ENCODE measurements around the gene JUNB. TPM values are rescaled to one million over a fixed set of nuclear protein-coding genes. Genes with fewer than 3 reads are reported as not detected.

Gene JUNB
- total RNA-seq, 1 experiment from 2014 or later, result 49.7 TPM

- in situ Hi-C loops (cut with HindIII; ENCODE audit: low pct_unique_long_range_greater_than_20kb, low sequenced_read_pairs), result no loop called here
- DNase-seq (ENCODE audit: low read depth, low spot score), result no peak
Observed at GRCh38 chr19:12837225-12837624, 45.9 kb downstream of the JUNB start.

GRCh38 chr19:12838182-12838885, 47.0 kb downstream of the JUNB start, which contains the start of gene MAST1:
MAST1 (plus strand) TSS chr19:12838515; CDS start chr19:12838573, 58 bp downstream.
- no TSS peak for BruUV-seq (replicated peaks)
- CTCF ChIA-PET, result no interaction called here
- DNase-seq (ENCODE audit: low read depth, low spot score), result no peak
- POLR2A ChIA-PET, result no interaction called here
- ATAC-seq, result peak; percentile 78
- TF ChIP-seq POLR2AphosphoS5 (IDR thresholded peaks at IDR 0.05; ENCODE audit: low read depth, low read length), result no peak
- peak; percentile 94 for TF ChIP-seq CTCF (IDR thresholded peaks at IDR 0.05)
- no peak for TF ChIP-seq TCF7L2 (IDR thresholded peaks at IDR 0.05; ENCODE audit: low read depth, low read length)
- Histone ChIP-seq H3K36me3 (ENCODE audit: control insufficient read depth, insufficient read depth, low read length) (no peaks in the 10 kb centered on the region; the same call in 1 of the 2 replicates), H3K4me1 (ENCODE audit: control insufficient read depth, insufficient read depth, low read length) (peaks cover 4% of the 10 kb centered on the region), H3K27ac (ENCODE audit: low read length) (0 out of 2 replicates have a peak within 1 kb of the TSS, but pooled peaks have one; percentile 51), H3K4me3 (ENCODE audit: low read depth in 2 of 2, low read length in 2 of 2) (peak within 1 kb of the TSS; percentile 47 to 50), H3K27me3 (ENCODE audit: control insufficient read depth, insufficient read depth, low read length) (no peaks in the 10 kb centered on the region; the same call in 1 of the 2 replicates), H3K9me3 (ENCODE audit: control insufficient read depth, insufficient read depth, low read depth, low read length) (no peaks in the 10 kb centered on the region)
- in situ Hi-C loops (cut with HindIII; ENCODE audit: low pct_unique_long_range_greater_than_20kb, low sequenced_read_pairs), result no loop called here
- intact Hi-C loops (cut with micrococcal nuclease; ENCODE audit: unreplicated experiment), result no loop called here

More at GRCh38 chr19:12837225-12837624, 45.9 kb downstream of the JUNB start:
- BruUV-seq (replicated peaks), result no TSS peak
- H3K4me1 ChIP-seq (ENCODE audit: control insufficient read depth, insufficient read depth, low read length), result peaks cover 4% of the 10 kb centered on the region
- no peaks in the 10 kb centered on the region; the same call in 1 of the 2 replicates for H3K36me3 ChIP-seq (ENCODE audit: control insufficient read depth, insufficient read depth, low read length)
- TF ChIP-seq CTCF (IDR thresholded peaks at IDR 0.05) (no peak), POLR2AphosphoS5 (IDR thresholded peaks at IDR 0.05; ENCODE audit: low read depth, low read length) (no peak), REST (IDR thresholded peaks at IDR 0.05; ENCODE audit: insufficient read depth in 1 of 2, low read depth in 2 of 2, low read length in 1 of 2) (no peak), TCF7L2 (IDR thresholded peaks at IDR 0.05; ENCODE audit: low read depth, low read length) (no peak), SIN3A (IDR thresholded peaks at IDR 0.05; ENCODE audit: borderline replicate concordance, insufficient read depth, low read depth, low read length) (no peak)
- no peak for ATAC-seq
- H3K9me3 ChIP-seq (ENCODE audit: control insufficient read depth, insufficient read depth, low read depth, low read length), result no peaks in the 10 kb centered on the region
- no peak overlapping the region for H3K27ac ChIP-seq (ENCODE audit: low read length)
- H3K4me3 ChIP-seq (ENCODE audit: low read depth in 2 of 2, low read length in 2 of 2), result no peak overlapping the region
- CTCF ChIA-PET, result no interaction called here
- intact Hi-C loops (cut with micrococcal nuclease; ENCODE audit: unreplicated experiment), result no loop called here
- POLR2A ChIA-PET, result interaction anchor here (0.6 kb wide), 2 partner anchors 91 to 441 kb away, joined by 4 to 5 read pairs; no protein-coding TSS in a partner anchor
- H3K27me3 ChIP-seq (ENCODE audit: control insufficient read depth, insufficient read depth, low read length), result no peaks in the 10 kb centered on the region; the same call in 1 of the 2 replicates
